Stimulated activated CD4-positive, alpha-beta T cell treated with anti-CD3 and anti-CD28 coated beads, Interleukin-1b, Interleukin-23, amount 100 ng/mL, for 4 hours (primary cell): Measurements from ENCODE around the gene GDPD5.

Source experiments
- DNase-seq, 2 donors: peaks; one replicate each; pipeline ENCODE4 v3.0.0-alpha.2; 2020; ENCODE audit warnings: low read depth in 2 of 2

Gene GDPD5

GRCh38 chr11:75558939-75559843, 33.5 kb upstream of the GDPD5 start:
- DNase-seq, result no peak

GRCh38 chr11:75557666-75558494, 32.1 kb upstream of the GDPD5 start:
- DNase-seq, result no peak

GRCh38 chr11:75556275-75556674, 30.5 kb upstream of the GDPD5 start:
- no peak for DNase-seq

DNA sequence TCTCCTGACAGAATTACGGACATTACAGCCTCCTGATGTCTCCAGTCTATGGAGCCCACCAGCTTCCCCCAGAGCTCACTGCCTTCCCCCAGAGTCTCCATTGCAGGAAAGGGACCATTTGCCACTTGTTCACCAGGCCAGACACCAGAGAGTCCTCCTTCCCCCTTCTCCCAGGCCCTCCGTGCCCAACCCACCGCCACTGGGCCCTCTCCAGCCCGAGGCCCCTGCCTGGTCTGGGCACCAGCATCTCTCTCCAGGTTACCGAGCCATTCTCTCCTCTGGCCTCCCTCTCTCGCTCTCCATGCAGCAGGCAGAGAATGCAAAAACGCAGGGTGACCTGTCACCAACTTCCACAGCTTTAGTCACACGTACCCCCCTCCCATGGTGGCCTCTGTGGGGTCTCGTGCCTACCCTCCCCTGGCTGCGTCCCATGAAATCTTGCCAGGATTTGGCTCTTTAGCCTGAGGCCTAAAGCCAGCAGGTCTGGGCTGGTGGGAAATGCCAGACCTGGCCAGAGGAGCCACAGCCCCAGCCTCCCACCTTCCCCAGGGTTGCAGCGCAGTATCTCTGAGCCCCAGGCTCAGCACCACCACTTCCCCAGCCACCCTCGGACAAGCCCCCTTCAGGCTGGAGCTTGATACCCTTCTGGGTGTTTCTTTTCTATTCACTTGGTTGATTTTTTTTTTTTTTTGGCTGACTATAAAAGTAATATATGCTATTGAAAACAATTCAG, 29.5 kb upstream of the GDPD5 start:
- DNase-seq, result no peak

DNA sequence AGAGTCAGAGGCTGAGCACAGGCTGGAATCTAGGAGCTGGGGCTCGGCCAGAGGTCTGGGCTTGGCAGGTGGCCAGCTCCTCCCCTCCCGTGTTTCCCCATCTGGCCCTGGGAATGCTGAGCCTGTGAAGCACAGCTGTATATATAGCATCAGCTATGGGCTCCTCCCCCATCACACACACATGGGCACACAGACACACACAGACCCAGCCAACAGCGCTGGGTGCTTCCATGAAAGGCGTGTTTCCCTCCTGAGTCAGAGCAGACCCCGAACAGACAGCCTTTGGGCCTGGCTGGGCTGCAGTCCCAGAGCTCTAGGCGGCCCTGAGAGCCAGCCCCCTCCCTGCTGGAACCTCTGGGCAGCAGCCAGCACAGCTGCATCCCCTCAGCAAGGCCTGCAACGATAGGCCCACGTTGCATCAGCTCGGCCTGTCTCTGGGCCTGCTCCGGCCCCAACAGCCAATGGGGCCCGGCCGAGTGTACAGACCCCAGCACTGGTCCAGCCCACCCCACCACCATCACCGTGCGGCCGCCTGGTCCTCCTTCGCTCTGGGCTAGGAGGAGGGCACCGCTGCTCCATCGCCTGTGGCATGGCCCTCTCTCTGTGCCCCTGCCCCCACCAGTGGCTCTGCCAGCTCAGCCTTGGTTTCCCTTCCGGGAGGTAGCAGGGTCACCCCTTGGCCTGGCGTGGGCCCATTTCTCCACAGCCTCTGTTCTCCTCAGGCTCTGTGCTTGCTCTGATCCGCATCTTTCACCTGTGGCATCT, 28.7 kb upstream of the GDPD5 start:
- no peak for DNase-seq

- DNase-seq, result no peak
Measured at GRCh38 chr11:75553889-75554257, 28.1 kb upstream of the GDPD5 start.

DNA sequence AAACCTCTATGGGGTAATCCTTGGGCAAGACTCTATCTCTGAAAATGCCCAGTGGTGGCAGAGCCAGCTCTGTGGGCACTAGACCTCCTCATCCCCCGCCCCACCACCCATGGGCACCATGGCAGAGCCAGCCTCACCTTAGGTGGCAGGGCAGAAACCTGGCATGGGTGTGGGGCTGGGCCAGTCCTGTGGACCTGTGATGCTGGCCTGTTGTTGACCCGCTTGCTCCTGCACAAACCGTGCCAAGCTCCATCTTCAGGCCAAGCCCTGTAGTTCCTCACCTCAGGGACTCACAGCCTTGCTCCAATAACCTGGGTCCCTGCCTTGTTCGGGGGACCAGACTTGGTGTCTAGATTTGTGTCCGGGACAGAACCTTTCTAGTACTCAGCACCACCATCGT, 27.4 kb upstream of the GDPD5 start:
- DNase-seq, result no peak

GRCh38 chr11:75549370-75549958, 23.7 kb upstream of the GDPD5 start:
- DNase-seq, result no peak

- no peak for DNase-seq
Measured at GRCh38 chr11:75548595-75549272, 23.0 kb upstream of the GDPD5 start.

- no peak for DNase-seq
Measured at GRCh38 chr11:75547617-75548058, 21.9 kb upstream of the GDPD5 start.

DNA sequence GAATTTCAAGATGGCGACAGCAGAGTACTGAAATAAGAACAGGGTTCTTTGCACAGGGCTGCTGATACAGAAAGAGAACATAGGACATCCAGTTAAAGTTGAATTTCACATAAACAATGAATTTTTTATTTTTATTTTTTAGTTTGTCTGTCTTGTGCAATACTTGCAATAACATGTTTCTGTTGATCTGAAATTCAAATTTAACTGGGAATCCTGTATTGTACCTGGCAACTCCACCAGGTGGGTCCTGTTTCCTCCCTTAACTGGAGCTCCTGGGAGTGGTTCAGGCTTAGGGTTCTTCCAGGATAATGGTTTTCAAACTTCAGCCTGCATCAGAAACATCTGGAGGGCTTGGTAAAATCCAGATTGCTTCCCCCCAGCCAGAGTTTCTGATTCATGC, 21.4 kb upstream of the GDPD5 start:
- no peak for DNase-seq

GRCh38 chr11:75543806-75544205, 18.1 kb upstream of the GDPD5 start:
- no peak for DNase-seq

GRCh38 chr11:75542088-75542438, 16.3 kb upstream of the GDPD5 start:
- no peak for DNase-seq

DNA sequence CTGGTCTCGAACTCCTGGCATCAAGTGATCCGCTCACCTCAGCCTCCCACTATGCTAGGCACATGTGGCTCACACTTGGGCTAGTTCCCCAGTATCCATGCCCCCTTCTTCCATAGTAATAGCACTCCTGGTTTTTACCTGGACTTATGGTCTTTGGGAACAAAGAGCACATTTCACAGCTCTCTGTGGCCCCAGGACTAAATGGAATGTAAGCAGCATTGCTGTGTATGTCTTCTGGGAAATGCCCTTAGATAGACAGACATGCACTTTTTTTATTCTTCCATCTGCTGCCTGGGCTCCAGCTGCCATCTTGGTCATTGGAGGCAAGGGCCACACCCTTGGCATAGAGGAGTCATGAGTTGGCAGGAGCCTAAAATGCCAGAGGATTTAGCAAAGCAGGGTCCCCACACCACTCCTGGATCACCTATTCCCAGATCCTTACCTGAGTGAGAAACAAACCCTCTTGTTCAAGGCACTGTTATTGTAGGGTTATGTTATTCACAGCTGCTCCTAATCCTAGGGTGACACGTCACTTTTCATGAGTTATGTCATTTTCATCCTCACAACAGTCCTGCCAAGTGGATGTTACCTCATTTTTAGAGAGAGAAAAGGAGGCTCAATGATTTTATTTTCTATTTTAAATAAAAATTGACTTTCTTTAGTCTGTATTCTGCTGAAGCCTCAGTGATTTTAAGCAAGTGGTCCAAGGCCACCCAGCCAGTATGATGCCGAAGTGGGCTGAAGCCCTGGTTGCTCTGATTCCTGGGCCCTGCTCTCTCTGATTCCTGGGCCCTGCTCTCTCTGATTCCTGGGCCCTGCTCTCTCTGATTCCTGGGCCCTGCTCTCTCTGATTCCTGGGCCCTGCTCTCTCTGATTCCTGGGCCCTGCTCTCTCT, 15.7 kb upstream of the GDPD5 start:
- no peak for DNase-seq

- no peak for DNase-seq
Measured at GRCh38 chr11:75539459-75540334, 14.0 kb upstream of the GDPD5 start.

DNA sequence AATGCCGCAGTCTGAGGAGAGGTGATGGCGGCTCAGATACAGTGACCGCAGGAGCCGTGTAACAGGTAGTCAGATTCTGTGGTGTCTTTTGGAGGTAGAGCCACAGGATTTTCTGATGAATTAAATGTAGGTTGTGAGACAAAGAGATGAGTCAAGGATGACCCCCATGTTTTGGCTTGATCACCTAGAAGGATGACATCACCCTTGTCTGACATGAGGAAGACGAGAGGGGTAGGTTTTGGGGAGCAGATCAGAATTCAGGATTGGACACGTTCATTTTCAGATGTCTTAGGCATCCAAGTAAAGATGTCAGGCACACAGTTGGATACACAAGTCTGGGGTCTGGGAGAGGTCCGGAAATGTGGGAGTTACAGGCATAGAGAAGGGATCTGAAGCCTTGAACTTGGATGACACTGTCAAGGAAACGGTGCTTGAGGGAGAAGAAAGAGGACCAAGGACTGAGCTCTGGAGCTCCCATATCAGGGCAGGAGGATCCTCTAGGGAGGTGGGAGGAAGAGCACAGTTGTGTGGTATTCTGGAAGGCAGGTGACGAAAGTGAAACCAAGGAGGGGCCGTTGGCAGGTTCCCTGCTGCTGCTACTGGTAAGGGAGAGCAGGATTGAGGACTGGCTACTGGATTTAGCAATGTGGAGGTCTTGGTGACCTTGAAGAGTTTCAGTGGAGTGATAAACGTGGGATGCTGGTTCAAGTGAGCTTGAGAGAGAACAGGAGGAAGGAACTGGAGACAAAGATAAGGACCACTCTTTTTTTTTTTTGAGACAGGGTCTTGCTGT, 12.6 kb upstream of the GDPD5 start:
- no peak for DNase-seq

DNA sequence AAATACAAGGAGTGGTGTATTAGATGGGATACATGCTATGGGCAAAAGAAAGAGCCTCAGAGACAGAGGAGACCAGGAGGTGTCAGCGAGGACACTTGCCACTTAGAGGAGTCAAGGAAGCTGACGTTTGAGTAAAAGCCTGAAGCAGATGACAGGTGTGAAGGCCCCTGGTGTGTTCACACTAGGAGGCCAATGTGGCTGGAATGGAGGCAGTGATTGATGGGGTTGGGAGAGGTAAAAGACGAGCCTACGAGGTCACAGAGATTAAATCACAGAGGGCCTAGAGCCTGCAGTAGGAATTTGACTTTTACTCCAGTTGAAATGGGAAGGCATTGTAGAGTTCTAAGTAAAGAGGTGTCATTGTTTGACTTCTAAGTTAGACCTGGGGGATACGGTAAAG, 12.0 kb upstream of the GDPD5 start:
- DNase-seq, result no peak
